Gastrocnemius medialis (tissue), 4 donors: Measurements from ENCODE around the gene FGFR3. TPM values are rescaled to one million over a fixed set of nuclear protein-coding genes. Genes with fewer than 3 reads are reported as not detected.

Source experiments
- ATAC-seq, 2 donors: fragments of 150-250 bp; one replicate each; pipeline ENCODE4 v1.9.1; 2016
- DNase-seq, 2 donors: peaks; one replicate each; pipeline ENCODE4 v3.0.0-alpha.2; 2019
- H3K27ac ChIP-seq, 4 donors: fragments of 200-600 bp; sonication (generic); 1 replicate in 1 of 4; 2 replicates in 3 of 4; pipeline ENCODE4 v1.5.1; 2016 to 2018; ENCODE audit warnings: mild to moderate bottlenecking in 2 of 4, moderate library complexity in 1 of 4
- H3K27me3 ChIP-seq, 3 donors: fragments of 200-600 bp; sonication (generic) in 2 of 3; 1 replicate in 1 of 3; 2 replicates in 2 of 3; pipeline versions ENCODE4 v1.5.1 to v1.6.0; 2016 to 2019; ENCODE audit warnings: mild to moderate bottlenecking in 1 of 3, moderate library complexity in 1 of 3
- H3K36me3 ChIP-seq, 2 donors: fragments of 200-600 bp; sonication (generic) in 1 of 2; one replicate each; pipeline ENCODE4 v1.5.1; 2017 to 2018
- H3K4me1 ChIP-seq, 2 donors: fragments of 200-600 bp; sonication (generic) in 1 of 2; one replicate each; pipeline ENCODE4 v1.5.1; 2016 to 2017; ENCODE audit warnings: mild to moderate bottlenecking in 2 of 2
- H3K4me3 ChIP-seq, 4 donors: fragments of 200-600 bp; sonication (generic) in 3 of 4; 1 replicate in 1 of 4; 2 replicates in 3 of 4; pipeline ENCODE4 v1.5.1; 2016 to 2019; ENCODE audit warnings: mild to moderate bottlenecking in 2 of 4
- H3K9me3 ChIP-seq, 3 donors: fragments of 200-600 bp; sonication (generic) in 2 of 3; 1 replicate in 1 of 3; 2 replicates in 2 of 3; pipeline ENCODE4 v1.5.1; 2016 to 2019
- CTCF ChIP-seq, 5 experiments: fragments of 450-650 bp in 3 of 5; fragments of 200-600 bp in 2 of 5; sonication (generic) in 2 of 5; IDR thresholded peaks in 4 of 5; conservative IDR thresholded peaks in 1 of 5; 1 replicate in 4 of 5; 2 replicates in 1 of 5; pipeline ENCODE4 v1.5.1; 2016 to 2019; ENCODE audit warnings: antibody characterized with exemption in 5 of 5, mild to moderate bottlenecking in 3 of 5, moderate library complexity in 3 of 5
- POLR2A ChIP-seq, 2 donors: fragments of 450-650 bp; IDR thresholded peaks; one replicate each; pipeline ENCODE4 v1.6.1; 2017; ENCODE audit warnings: antibody characterized with exemption in 2 of 2, mild to moderate bottlenecking in 2 of 2, moderate library complexity in 2 of 2
- in situ Hi-C, 4 donors: fragments of 200-750 bp; cut with MboI; loops; one replicate each; pipeline versions ENCODE4 v1.15.0 to v1.8.0; 2017; ENCODE audit warnings: low sequenced_read_pairs in 4 of 4
- intact Hi-C: fragments of 100-400 bp; cut with DNase I; formaldehyde crosslinking; loops from one replicate; pipeline ENCODE4 v1.15.1; 2023; ENCODE audit warnings: low total_unique reads
- total RNA-seq, 4 donors: library from RNA; depleted of rRNA; stranded (reverse); fragments of >200 nt; gene quantifications; one replicate each; pipeline versions ENCODE4 v1.1.0 to v1.2.3, GENCODE V29; 2016

FGFR3 gene
- total RNA-seq, 4 donors from 2014 or later = 0.15 to 0.51 (median 0.18) TPM; not detected in 1

- DNase-seq = no peak
- H3K27ac ChIP-seq = no peak overlapping the region
- no peaks in the 10 kb centered on the region for H3K9me3 ChIP-seq
- intact Hi-C loops (no loop called here), in situ Hi-C loops (no loop called here)
- TF ChIP-seq POLR2A (IDR thresholded peaks at IDR 0.05) (no peak), CTCF (IDR thresholded peaks at IDR 0.05 in 4 of 5, conservative IDR thresholded peaks at IDR 0.05 in 1 of 5) (no peak)
- H3K4me1 ChIP-seq = peaks cover 16 to 20% of the 10 kb centered on the region in 2 donors
- ATAC-seq = no peak
- H3K27me3 ChIP-seq = no peaks in the 10 kb centered on the region
- H3K36me3 ChIP-seq = peaks cover 0 to 70% of the 10 kb centered on the region in 2 donors
- no peak overlapping the region for H3K4me3 ChIP-seq
Observed at GRCh38 chr4:1821679-1822567, 28.8 kb downstream of the FGFR3 start.

GRCh38 chr4:1822568-1823544 is 29.8 kb downstream of the FGFR3 start:
- ATAC-seq = no peak
- intact Hi-C loops = no loop called here
- no peak for DNase-seq
- peaks cover 0 to 62% of the 10 kb centered on the region in 2 donors for H3K36me3 ChIP-seq
- H3K4me3 ChIP-seq = no peak overlapping the region
- in situ Hi-C loops = no loop called here
- TF ChIP-seq CTCF (IDR thresholded peaks at IDR 0.05 in 4 of 5, conservative IDR thresholded peaks at IDR 0.05 in 1 of 5) = no peak
- no peak for TF ChIP-seq POLR2A (IDR thresholded peaks at IDR 0.05)
- H3K9me3 ChIP-seq = no peaks in the 10 kb centered on the region
- peaks cover 16% of the 10 kb centered on the region in 2 donors for H3K4me1 ChIP-seq
- H3K27ac ChIP-seq = no peak overlapping the region
- H3K27me3 ChIP-seq = no peaks in the 10 kb centered on the region

- peaks cover 0 to 55% of the 10 kb centered on the region in 2 donors for H3K36me3 ChIP-seq
- no peak for ATAC-seq
- in situ Hi-C loops = no loop called here
- no peaks in the 10 kb centered on the region for H3K9me3 ChIP-seq
- H3K4me1 ChIP-seq = peaks cover 13 to 14% of the 10 kb centered on the region in 2 donors
- intact Hi-C loops = no loop called here
- no peak for TF ChIP-seq POLR2A (IDR thresholded peaks at IDR 0.05)
- no peak for TF ChIP-seq CTCF (IDR thresholded peaks at IDR 0.05 in 4 of 5, conservative IDR thresholded peaks at IDR 0.05 in 1 of 5)
- no peak overlapping the region for H3K4me3 ChIP-seq
- no peak for DNase-seq
- H3K27me3 ChIP-seq = no peaks in the 10 kb centered on the region
- no peak overlapping the region for H3K27ac ChIP-seq
Observed at GRCh38 chr4:1823545-1823932, 30.4 kb downstream of the FGFR3 start.

- Histone ChIP-seq H3K36me3 (peaks cover 0 to 52% of the 10 kb centered on the region in 2 donors), H3K27ac (no peak overlapping the region), H3K9me3 (no peaks in the 10 kb centered on the region), H3K4me3 (no peak overlapping the region), H3K4me1 (peaks cover 3 to 4% of the 10 kb centered on the region in 2 donors), H3K27me3 (no peaks in the 10 kb centered on the region)
- no peak for TF ChIP-seq POLR2A (IDR thresholded peaks at IDR 0.05)
- intact Hi-C loops = no loop called here
- in situ Hi-C loops = no loop called here
- no peak for DNase-seq
- ATAC-seq = no peak
Observed at GRCh38 chr4:1824746-1825145, 31.7 kb downstream of the FGFR3 start.

- Histone ChIP-seq H3K4me3 (no peak overlapping the region), H3K27me3 (no peaks in the 10 kb centered on the region), H3K27ac (no peak overlapping the region), H3K36me3 (peaks cover 0 to 51% of the 10 kb centered on the region in 2 donors), H3K4me1 (no peaks in the 10 kb centered on the region), H3K9me3 (no peaks in the 10 kb centered on the region)
- DNase-seq (no peak), ATAC-seq (no peak)
- no peak for TF ChIP-seq POLR2A (IDR thresholded peaks at IDR 0.05)
- no peak for TF ChIP-seq CTCF (IDR thresholded peaks at IDR 0.05 in 4 of 5, conservative IDR thresholded peaks at IDR 0.05 in 1 of 5)
- in situ Hi-C loops = no loop called here
- intact Hi-C loops = no loop called here
Observed at GRCh38 chr4:1825326-1825725, 32.2 kb downstream of the FGFR3 start.
